HG02623 (cell line): ENCODE results near the gene PCIF1.

Experiments
- ATAC-seq: cut with Tn5 transposase; IDR thresholded peaks from one replicate; pipeline ENCODE4 v1.9.1; 2021; ENCODE audit warnings: moderate library complexity; ENCODE audit not compliant: unreplicated experiment

The PCIF1 gene

GRCh38 chr20:45964006-45964400 is 29.5 kb downstream of the PCIF1 start:
- no peak for ATAC-seq

GRCh38 chr20:45965169-45966002 is 30.9 kb downstream of the PCIF1 start:
- ATAC-seq, result no peak

DNA sequence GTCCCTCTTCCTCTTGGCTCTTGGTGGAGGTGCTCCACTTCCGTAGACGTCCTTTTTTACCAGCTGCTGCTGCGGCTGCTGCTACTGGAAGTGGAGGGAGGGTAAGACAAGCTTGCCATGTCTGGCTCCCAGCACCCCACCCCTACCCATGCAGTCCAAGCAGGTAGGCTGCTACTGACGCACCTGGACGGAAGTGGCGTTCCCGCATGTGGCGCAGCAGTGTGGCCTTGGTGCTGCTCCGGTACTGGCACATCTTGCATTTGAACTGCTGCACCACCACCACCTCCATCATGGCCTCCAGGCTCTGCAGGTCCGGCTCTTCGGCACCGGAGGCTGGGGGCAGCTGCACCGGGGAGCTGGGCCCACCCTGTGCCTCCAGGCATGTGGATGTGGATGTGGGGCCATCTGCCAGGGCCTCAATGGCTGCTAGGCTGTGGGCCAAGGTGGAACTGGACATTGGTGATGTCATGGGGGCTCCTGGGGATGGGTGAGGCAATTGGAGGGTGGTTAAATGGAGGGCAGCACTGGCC is 33.1 kb downstream of the PCIF1 start:
- ATAC-seq, result no peak

DNA sequence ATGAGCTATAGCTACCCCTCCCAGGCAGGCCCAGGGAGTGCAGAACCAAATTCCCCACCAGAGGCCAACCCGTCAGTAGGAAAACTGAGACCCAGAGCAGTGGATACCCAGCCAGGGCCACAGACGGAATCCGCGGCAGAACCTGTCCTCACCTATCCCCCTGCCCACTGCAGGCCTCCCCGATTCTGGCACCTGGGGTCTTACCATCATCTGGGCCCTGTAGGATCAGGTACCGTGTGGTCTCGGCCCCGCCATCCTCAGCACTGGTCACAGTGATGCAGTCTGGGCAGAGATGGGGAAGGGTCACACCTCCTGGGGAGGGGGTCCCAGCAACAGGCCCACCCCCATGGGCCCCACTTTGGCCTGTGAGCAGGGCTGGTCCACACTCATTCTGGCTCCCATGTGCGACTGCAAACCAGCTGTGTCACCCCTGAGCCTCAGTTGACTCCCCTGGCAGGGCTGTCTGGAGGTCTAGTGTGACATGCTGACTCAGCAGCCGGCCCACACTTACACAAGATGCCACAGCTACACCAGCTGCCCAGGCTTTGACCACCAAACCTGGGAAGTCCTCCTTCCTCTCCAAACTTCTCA is 33.7 kb downstream of the PCIF1 start:
- no peak for ATAC-seq

DNA sequence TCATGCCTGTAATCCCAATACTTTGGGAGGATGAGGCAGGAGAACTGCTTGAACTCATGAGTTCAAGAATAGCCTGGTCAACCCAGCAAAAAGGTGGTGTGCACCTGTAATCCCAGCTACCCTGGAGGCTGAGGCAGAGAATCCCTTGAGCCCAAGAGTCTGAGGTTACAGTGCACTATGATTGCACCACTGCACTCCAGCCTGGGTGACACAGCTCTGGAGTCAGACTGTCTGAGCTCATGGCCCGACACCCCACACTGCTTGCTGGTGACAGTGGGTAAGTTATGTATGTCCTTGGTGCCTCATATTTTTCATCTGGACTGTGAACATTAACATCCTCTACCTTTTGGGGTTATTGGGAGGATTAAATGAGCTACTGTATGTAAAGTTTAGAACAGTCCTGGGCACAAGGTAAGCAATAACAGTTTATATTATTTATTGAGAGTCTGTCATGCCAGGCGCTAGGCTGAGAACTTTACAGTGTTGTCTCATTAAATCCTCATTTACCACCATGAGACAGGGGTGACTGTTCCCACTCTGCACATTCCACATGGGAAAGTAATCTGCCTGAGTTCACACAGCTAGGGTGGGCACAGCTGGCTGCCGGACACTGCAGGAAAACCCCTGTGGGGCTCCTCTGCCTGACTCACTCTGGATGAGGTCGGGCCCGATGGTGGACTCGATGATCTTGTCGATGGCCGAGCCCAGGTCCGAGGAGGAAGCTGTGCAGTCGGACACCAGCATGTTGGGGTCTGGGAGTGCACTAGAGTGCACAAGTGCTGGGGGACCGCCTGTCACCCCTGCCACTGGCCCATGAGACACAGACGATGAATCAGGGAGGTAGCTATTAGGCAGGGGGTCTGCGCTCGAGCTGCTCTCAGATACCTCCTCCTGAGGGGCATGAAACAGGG is 34.6 kb downstream of the PCIF1 start:
- ATAC-seq, result no peak

DNA sequence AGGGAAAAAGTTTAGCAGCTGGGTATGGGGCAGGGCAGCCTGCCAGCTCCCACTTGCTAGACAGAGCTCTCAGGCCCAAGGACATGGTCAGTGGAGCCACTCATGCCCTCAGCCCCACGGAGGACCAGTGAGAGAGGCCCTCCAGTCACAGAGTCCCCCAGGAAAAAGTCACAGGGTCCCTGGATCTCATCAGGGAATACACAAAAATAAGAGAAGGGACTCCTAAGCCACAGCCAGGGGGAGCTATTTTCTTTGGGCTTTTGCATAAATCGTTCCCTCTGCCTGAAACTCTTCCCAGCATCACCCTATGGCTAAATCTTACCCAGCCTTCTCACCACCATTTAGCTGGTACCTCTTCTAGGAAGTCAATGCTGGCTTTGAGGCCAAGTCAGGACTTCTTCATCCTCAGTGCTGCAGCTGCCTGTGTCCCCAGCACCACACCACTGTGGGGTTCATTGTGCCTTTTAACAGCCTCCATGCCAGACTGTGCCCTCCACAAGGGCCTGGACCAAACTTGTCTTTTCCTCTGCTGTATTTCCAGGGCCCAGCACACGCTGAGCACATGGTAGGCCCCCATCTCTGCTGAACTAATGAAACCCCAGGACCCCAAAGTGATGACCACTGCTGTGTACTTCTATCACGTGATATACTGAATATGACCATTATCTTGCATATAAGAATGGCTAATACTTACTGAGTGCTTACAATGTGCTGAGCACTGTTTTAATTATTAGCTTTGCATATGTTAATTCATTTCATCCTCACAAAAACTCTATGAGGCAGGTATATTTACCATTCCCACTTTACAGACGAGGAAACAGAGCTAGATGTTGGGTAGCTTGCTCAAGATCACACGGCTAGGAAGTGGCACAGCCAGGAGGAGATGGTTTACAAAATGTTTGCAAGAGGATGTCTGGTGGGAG is 35.5 kb downstream of the PCIF1 start:
- ATAC-seq, result no peak

DNA sequence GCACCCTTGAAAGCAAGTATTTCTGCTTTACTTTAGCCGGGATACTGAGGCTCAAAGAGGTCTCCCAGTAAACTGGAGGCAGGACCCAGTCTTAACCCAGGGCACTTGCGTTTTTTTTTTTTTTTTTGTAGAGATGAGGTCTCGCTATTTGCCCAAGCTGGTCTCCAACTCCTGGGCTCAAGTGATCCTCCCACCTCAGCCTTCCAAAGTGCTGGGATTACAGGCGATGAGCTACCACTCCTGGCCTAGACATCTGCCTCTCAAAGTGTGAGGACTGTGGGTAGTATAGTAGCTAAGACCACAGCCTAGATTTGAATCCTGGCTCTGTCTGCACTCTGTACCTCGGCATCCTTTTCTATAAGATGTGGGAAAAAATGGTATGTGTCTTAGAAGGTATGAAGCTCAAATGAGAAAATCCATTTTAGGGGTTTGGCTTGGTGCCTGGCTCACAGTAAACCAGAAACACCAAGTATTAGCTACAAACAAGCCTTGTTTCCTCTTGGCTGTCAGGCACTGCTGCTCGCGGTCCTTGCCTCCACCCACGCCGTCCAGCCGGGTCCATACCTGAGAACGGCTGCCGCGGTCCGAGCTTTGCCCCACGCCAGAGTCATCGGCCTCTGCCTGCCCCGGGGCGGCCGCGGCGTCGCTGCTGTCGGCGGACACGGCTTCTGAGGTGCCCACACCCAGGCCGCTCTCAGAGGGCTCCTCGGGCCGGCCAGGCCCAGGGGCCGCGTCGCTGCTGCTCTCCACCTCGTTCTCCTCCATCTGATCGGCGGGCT is 36.4 kb downstream of the PCIF1 start:
- ATAC-seq, result no peak

DNA sequence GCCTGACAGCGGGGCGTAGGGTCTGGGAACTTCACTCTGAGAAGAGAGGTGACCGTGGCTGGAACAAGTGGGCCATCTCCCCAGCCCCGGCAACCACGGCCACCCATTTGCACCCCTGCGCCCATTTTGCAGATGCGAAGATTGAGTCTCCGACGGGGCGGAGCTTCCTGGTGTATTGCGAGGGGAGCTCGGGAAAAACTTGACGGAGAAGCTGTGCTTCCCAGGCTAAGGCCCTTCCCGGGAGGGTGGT is 36.9 kb downstream of the PCIF1 start:
- no peak for ATAC-seq

- ATAC-seq, result peak; percentile 72
These were observed 37.4 kb downstream of the PCIF1 start, which contains the start of gene ZNF335 for GRCh38 chr20:45971675-45972499. TSS of gene ZNF335 (minus strand) at chr20:45972203. CDS start at chr20:45971410, 793 bp downstream.

DNA sequence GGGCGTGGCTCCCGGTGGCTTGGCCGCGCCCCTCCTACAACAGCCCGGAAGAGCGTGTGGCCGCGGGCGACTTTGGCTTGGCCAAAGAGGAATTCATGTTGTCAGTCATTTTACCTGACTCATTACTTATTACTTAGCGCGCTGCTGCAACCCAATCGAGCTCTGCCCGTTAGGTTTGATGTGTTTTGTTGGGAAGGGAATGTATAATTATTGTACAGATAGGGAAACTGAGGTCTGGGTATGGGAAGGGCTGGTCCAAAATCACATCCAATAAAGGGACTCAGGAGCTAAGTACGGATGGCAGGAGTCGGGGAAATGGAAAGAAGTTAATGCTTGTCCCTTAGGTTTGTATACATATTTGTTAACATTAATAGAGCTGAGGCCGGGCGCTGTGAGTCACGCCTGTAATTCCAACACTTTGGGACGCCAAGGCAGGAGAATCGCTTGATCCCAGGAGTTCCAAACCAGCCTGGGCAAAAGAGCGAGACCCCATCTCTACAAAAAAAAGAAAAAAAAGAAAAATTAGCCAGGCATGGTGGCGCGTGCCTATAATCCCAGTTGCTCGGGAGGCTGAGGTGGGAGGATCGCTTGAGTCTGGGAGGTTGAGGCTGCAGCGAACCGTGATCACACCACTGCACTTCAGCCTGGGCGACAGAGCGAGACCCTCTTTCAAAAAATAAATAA is 38.2 kb downstream of the PCIF1 start:
- ATAC-seq, result no peak

DNA sequence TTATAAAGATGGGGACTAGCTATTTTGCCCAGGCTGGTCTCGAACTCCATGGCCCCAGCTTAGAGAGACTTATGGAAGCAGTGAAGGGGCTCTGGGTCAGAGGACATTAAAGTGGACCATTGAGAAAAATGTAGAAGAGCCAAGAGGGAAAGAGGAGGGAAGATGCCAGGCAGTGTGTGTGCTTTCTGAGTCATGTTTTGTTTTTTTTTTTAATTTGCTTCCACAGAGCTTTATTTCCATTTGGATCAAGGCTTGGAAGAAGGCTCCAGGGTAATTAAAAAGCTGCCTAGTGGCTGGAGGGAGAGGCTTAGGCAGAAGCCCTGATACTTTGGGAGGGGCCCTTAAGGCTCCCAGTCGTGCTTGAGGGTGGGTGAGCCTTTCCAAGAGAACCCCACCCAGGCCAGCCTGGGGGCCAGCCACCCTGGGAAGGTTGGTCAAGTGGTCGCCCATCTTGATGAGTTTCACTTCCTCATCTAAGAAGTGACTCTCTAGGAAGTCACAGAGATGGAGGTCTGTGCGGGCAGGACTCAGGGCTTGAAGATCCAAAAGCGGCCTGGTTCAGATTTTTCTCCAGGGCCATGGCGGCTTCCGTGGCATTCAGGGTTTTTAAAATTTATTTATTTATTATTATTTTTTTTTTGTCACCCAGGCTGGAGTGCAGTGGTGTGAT is 40.5 kb downstream of the PCIF1 start:
- ATAC-seq, result no peak

GRCh38 chr20:45975686-45976085 is 41.2 kb downstream of the PCIF1 start:
- ATAC-seq, result no peak

GRCh38 chr20:45976086-45976485 is 41.6 kb downstream of the PCIF1 start:
- no peak for ATAC-seq

- no peak for ATAC-seq
These were observed 46.8 kb downstream of the PCIF1 start for GRCh38 chr20:45981261-45981660.

DNA sequence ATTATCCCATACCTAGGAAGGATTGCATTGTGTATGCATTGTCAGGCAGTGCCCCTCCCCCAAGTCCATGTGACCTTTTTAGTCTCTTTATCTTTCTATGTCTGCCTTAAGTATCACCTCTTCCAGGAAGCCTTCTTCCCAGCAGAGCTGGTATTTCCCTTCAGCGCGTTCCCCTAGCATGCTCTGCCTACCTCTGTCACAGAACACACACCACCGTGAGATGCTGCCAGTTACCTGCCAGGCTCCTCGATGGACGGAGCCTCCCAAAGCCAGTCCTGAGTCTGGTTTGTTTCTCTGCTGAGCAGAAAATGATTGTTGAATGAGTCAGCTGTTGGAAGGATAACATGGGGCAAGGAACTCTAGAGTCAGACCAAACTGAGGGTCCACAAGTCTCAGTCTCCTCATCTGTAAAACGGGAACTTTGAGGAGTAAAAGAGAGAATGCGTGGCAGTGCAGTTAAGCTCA is 48.8 kb downstream of the PCIF1 start:
- ATAC-seq, result no peak

- ATAC-seq, result no peak
These were observed 51.1 kb downstream of the PCIF1 start for GRCh38 chr20:45985573-45985972.

GRCh38 chr20:45987108-45987780 is 52.8 kb downstream of the PCIF1 start:
- ATAC-seq, result no peak
